B cell (primary cell): ENCODE data around the gene DNAAF5. TPM values are rescaled to one million over a fixed set of nuclear protein-coding genes. Genes with fewer than 3 reads are reported as not detected.

Source experiments
- ATAC-seq: fragments of 200-7000 bp; cut with Tn5 transposase; one replicate; pipeline ENCODE4 v1.10.0; 2021; ENCODE audit warnings: low read depth, mild to moderate bottlenecking, moderate number of reproducible peaks, moderate library complexity
- CTCF ChIA-PET: fragments of 350-600 bp; sonication (Branson Sonifier 250); formaldehyde crosslinking; loops from one replicate; lab custom pipeline; 2021; ENCODE audit warnings: antibody characterized with exemption, inconsistent platforms; lab: Charles Lee
- POLR2A ChIA-PET: fragments of 350-600 bp; sonication (Branson Sonifier 250); formaldehyde crosslinking; loops from one replicate; lab custom pipeline; 2021; ENCODE audit warnings: antibody characterized with exemption; lab: Charles Lee
- DNase-seq: peaks from one replicate; pipeline ENCODE4 v3.0.0; 2013
- H2AFZ ChIP-seq: 2 replicates; pipeline ENCODE4 v1.6.1; 2012; ENCODE audit warnings: mild to moderate bottlenecking, low read depth, low read length; ENCODE audit not compliant: insufficient read depth, poor library complexity, severe bottlenecking
- H3K27ac ChIP-seq, 2 donors: 1 replicate in 1 of 2; 2 replicates in 1 of 2; pipeline ENCODE4 v1.5.1; 2012 to 2013; ENCODE audit warnings: low read length in 2 of 2, mild to moderate bottlenecking in 2 of 2, moderate library complexity in 1 of 2
- H3K27me3 ChIP-seq, 4 experiments: fragments of 200-600 bp in 1 of 4; sonication (generic) in 1 of 4; replicated peaks in 1 of 4; 1 replicate in 2 of 4; 2 replicates in 2 of 4; pipeline versions ENCODE4 v1.6.1 to v1.7.0; 2013 to 2016; ENCODE audit warnings: low read length in 3 of 4, mild to moderate bottlenecking in 2 of 4, mixed read lengths in 1 of 4, moderate library complexity in 1 of 4; ENCODE audit not compliant: insufficient read depth in 4 of 4, control insufficient read depth in 3 of 4; ENCODE audit errors: control extremely low read depth in 1 of 4
- H3K36me3 ChIP-seq, 2 experiments: replicated peaks in 1 of 2; 1 replicate in 1 of 2; 2 replicates in 1 of 2; pipeline versions ENCODE4 v1.6.1 to v1.7.1; 2013; ENCODE audit warnings: low read length in 1 of 2; ENCODE audit not compliant: insufficient read depth in 2 of 2, control insufficient read depth in 1 of 2; ENCODE audit errors: control extremely low read depth in 1 of 2, extremely low read depth in 1 of 2
- H3K4me1 ChIP-seq, 2 donors: fragments of 200-600 bp in 1 of 2; sonication (generic) in 1 of 2; 1 replicate in 1 of 2; 2 replicates in 1 of 2; pipeline versions ENCODE4 v1.5.1 to v1.6.1; 2013 to 2017; ENCODE audit warnings: low read length in 2 of 2; ENCODE audit not compliant: control insufficient read depth in 2 of 2, insufficient read depth in 2 of 2
- H3K4me2 ChIP-seq: replicated peaks from 2 replicates; pipeline ENCODE3; 2012; ENCODE audit warnings: mild to moderate bottlenecking, low read depth, low read length; ENCODE audit not compliant: poor library complexity, severe bottlenecking
- H3K4me3 ChIP-seq, 5 experiments: fragments of 200-600 bp in 1 of 5; sonication (generic) in 1 of 5; 1 replicate in 3 of 5; 2 replicates in 2 of 5; pipeline versions ENCODE4 v1.5.1 to v1.7.0; 2011 to 2016; ENCODE audit warnings: low read length in 4 of 5, mild to moderate bottlenecking in 4 of 5, low read depth in 2 of 5, control low read depth in 1 of 5, moderate library complexity in 1 of 5; ENCODE audit not compliant: insufficient read depth in 1 of 5; ENCODE audit errors: control extremely low read depth in 1 of 5, extremely low read depth in 1 of 5
- H3K79me2 ChIP-seq: fragments of 200-600 bp; sonication (generic); one replicate; pipeline ENCODE4 v1.6.0; 2016; ENCODE audit warnings: low read length; ENCODE audit not compliant: control insufficient read depth, insufficient read depth
- H3K9ac ChIP-seq: fragments of 200-600 bp; sonication (generic); 2 replicates; pipeline ENCODE4 v1.6.1; 2017; ENCODE audit warnings: mild to moderate bottlenecking, low read length, moderate library complexity
- H3K9me3 ChIP-seq, 3 donors: one replicate each; pipeline versions ENCODE4 v1.6.1 to v1.7.1; 2013; ENCODE audit warnings: low read length in 2 of 3; ENCODE audit not compliant: control insufficient read depth in 2 of 3, insufficient read depth in 1 of 3; ENCODE audit errors: control extremely low read depth in 1 of 3
- H4K20me1 ChIP-seq: 2 replicates; pipeline ENCODE4 v1.6.0; 2012; ENCODE audit warnings: mild to moderate bottlenecking, low read length; ENCODE audit not compliant: insufficient read depth, control insufficient read depth, poor library complexity, severe bottlenecking
- H3K27ac Mint-ChIP-seq: one replicate; pipeline ENCODE4 v1.8.0; 2021; ENCODE audit warnings: mixed read lengths
- H3K27me3 Mint-ChIP-seq: one replicate; pipeline ENCODE4 v1.8.0; 2021; ENCODE audit warnings: mixed read lengths
- H3K4me1 Mint-ChIP-seq: one replicate; pipeline ENCODE4 v1.8.0; 2021; ENCODE audit warnings: mixed read lengths
- H3K4me3 Mint-ChIP-seq: one replicate; pipeline ENCODE4 v1.8.0; 2021; ENCODE audit warnings: mixed read lengths
- H3K9me3 Mint-ChIP-seq: one replicate; pipeline ENCODE4 v1.8.0; 2022; ENCODE audit warnings: mixed read lengths; ENCODE audit not compliant: insufficient read depth
- EZH2 ChIP-seq: IDR thresholded peaks from 2 replicates; pipeline ENCODE4 v1.6.1; 2012; ENCODE audit warnings: borderline replicate concordance, low read depth, mild to moderate bottlenecking, moderate library complexity, low read length; ENCODE audit not compliant: insufficient read depth, poor library complexity, severe bottlenecking
- WGBS: methylation state at CpG from one replicate; pipeline ENCODE4 v1.1.5; 2013; ENCODE audit warnings: missing lambda C conversion rate; ENCODE audit not compliant: insufficient coverage; 5-methylcytosine and 5-hydroxymethylcytosine counted together
- intact Hi-C: fragments of 100-400 bp; cut with micrococcal nuclease; formaldehyde crosslinking; loops from one replicate; pipeline ENCODE4 v1.10.0; 2022
- polyA plus RNA-seq: library from polyadenylated mRNA; depleted of rRNA; stranded (reverse); fragments of >200 nt; gene quantifications from 2 replicates; pipeline ENCODE4 v1.2.3, GENCODE V29; 2012
- total RNA-seq, 2 donors: library from RNA; stranded (reverse); fragments of 120-200 nt in 1 of 2; gene quantifications; 1 replicate in 1 of 2; 2 replicates in 1 of 2; pipeline versions ENCODE4 v1.2.3 to v1.2.4, GENCODE V29; 2013 to 2022
- TF ChIP-seq, protein P1 (sequence below): fragments of 200-600 bp; IDR thresholded peaks from one replicate; pipeline ENCODE4 v1.8.0; 2022; ENCODE audit warnings: antibody characterized with exemption, mild to moderate bottlenecking

Gene DNAAF5
- total and polyA plus RNA-seq, 2 donors (not counting 1 experiment from before 2014, with no cell fraction given): 18.0 to 21.4 TPM

DNA sequence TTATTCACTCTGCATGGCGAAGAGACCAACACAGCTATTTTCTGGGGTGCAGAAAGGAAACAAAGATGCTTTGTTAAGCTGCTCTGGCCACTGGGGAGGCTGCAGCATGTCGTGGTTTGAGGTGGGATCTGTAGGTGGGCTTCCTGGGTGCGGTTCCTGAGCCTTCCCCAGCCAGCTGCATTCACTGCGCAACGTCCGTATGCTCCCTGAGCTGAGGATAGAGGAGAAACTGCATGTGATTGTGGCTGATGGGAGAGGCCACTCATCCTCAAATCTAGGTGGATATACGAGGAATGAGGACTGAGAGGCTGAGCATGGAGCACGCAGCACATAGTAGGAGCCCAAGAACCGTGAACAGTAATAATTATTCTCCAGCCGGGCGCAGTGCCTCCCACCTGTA, 9.9 kb upstream of the DNAAF5 start:
- DNase-seq (no peak), ATAC-seq (no peak)
- H3K4me3 Mint-ChIP-seq: no peak overlapping the region
- H3K9ac ChIP-seq: no peak overlapping the region
- H3K36me3 ChIP-seq: no peaks in the 10 kb centered on the region
- ChIA-PET CTCF (no interaction called here), POLR2A (interaction anchor here (0.6 kb wide), 1 partner anchor 115 kb away, joined by 4 read pairs; no protein-coding TSS in a partner anchor)
- H2AFZ ChIP-seq: no peak overlapping the region
- peaks cover 4 to 7% of the 10 kb centered on the region in 2 donors for H3K4me1 ChIP-seq
- H3K27ac Mint-ChIP-seq: no peak overlapping the region
- no peak overlapping the region for H3K4me2 ChIP-seq
- H3K4me1 Mint-ChIP-seq: peaks cover 15% of the 10 kb centered on the region
- no peak overlapping the region for H3K27ac ChIP-seq
- intact Hi-C loops: no loop called here
- no peaks in the 10 kb centered on the region for H3K9me3 Mint-ChIP-seq
- peaks cover 0 to 5% (median 0%) of the 10 kb centered on the region in 4 experiments for H3K27me3 ChIP-seq
- no peaks in the 10 kb centered on the region for H3K79me2 ChIP-seq
- no peak overlapping the region for H3K4me3 ChIP-seq
- H3K9me3 ChIP-seq: peaks cover 0 to 7% (median 0%) of the 10 kb centered on the region in 3 donors
- TF ChIP-seq, protein P1, sequence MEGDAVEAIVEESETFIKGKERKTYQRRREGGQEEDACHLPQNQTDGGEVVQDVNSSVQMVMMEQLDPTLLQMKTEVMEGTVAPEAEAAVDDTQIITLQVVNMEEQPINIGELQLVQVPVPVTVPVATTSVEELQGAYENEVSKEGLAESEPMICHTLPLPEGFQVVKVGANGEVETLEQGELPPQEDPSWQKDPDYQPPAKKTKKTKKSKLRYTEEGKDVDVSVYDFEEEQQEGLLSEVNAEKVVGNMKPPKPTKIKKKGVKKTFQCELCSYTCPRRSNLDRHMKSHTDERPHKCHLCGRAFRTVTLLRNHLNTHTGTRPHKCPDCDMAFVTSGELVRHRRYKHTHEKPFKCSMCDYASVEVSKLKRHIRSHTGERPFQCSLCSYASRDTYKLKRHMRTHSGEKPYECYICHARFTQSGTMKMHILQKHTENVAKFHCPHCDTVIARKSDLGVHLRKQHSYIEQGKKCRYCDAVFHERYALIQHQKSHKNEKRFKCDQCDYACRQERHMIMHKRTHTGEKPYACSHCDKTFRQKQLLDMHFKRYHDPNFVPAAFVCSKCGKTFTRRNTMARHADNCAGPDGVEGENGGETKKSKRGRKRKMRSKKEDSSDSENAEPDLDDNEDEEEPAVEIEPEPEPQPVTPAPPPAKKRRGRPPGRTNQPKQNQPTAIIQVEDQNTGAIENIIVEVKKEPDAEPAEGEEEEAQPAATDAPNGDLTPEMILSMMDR: no peak
- TF ChIP-seq EZH2: no peak
- peaks cover 5% of the 10 kb centered on the region for H3K27me3 Mint-ChIP-seq
- 92% methylated on average over 8 of the region's 11 CpGs for WGBS
- H4K20me1 ChIP-seq: no peaks in the 10 kb centered on the region

DNA sequence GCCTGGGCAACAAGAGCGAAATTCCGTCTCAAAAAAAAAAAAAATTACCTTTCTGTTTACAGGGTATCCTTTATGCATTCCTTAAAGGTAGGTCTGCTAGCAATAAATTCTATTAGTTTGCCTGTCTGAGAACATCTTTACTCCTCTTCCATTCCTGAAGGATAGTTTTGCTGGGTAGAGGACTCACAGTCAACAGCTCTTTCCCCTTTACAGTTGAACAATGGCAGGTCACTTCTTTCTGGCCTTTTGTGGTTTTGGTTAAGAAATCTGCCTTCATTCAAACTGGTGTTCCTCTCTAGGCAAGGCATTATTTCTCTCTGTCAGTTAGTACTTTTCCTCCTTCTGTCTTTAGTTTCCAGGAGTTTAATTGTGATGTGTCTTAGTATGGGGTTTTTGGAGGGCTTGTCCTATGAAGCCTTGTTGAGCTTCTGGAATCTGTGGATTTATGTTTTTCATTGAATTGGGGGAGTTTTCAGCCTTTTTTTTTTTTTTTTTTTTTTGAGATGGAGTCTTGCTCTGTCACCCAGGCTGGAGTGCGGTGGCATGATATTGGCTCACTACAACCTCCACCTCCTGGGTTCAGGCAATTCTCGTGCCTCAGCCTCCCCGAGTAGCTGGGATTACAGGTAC, 4.8 kb upstream of the DNAAF5 start:
- Mint-ChIP-seq H3K27me3 (no peaks in the 10 kb centered on the region), H3K9me3 (no peaks in the 10 kb centered on the region), H3K4me3 (no peak overlapping the region), H3K4me1 (peaks cover 16% of the 10 kb centered on the region), H3K27ac (no peak overlapping the region)
- ChIA-PET POLR2A (no interaction called here), CTCF (interaction anchor here (1.0 kb wide), 1 partner anchor 10 kb away, joined by 3 read pairs; no protein-coding TSS in a partner anchor)
- intact Hi-C loops: loop anchor here (10.0 kb wide), 1 partner anchor 93 kb away; no protein-coding TSS in a partner anchor
- H4K20me1 ChIP-seq: no peaks in the 10 kb centered on the region
- DNase-seq: no peak
- H3K4me3 ChIP-seq: no peak overlapping the region
- H3K27me3 ChIP-seq: no peaks in the 10 kb centered on the region
- H3K4me1 ChIP-seq: peaks cover 9 to 11% of the 10 kb centered on the region in 2 donors
- peaks cover 0 to 7% (median 0%) of the 10 kb centered on the region in 3 donors for H3K9me3 ChIP-seq
- no peak overlapping the region for H3K27ac ChIP-seq
- WGBS: no CpG with 5 or more reads among the region's 5 CpGs
- H3K36me3 ChIP-seq: no peaks in the 10 kb centered on the region
- H3K79me2 ChIP-seq: peaks cover 27% of the 10 kb centered on the region
- ATAC-seq: no peak
- TF ChIP-seq, protein P1: no peak
- no peak for TF ChIP-seq EZH2
- H3K4me2 ChIP-seq: no peak overlapping the region
- H3K9ac ChIP-seq: no peak overlapping the region
- H2AFZ ChIP-seq: no peak overlapping the region
